HEK293 (cell line): ENCODE data around the gene RUFY2.

Experiments used
- AEBP2 ChIP-seq: fragments of 450-650 bp; formaldehyde crosslinking; IDR thresholded peaks from 2 replicates; pipeline ENCODE4 v1.5.1; 2016; ENCODE audit warnings: missing biosample characterization, missing genetic modification characterization, borderline replicate concordance
- GLIS2 ChIP-seq: fragments of 450-650 bp; formaldehyde crosslinking; IDR thresholded peaks from 2 replicates; pipeline ENCODE4 v1.5.1; 2016; ENCODE audit warnings: missing biosample characterization, missing genetic modification characterization
- HOXC10 ChIP-seq: sonication (generic); formaldehyde crosslinking; IDR thresholded peaks from 2 replicates; pipeline ENCODE4 v1.8.1; 2023; ENCODE audit warnings: mild to moderate bottlenecking, missing genetic modification reagents
- INSM2 ChIP-seq: fragments of 450-650 bp; formaldehyde crosslinking; IDR thresholded peaks from 2 replicates; pipeline ENCODE4 v1.5.1; 2016; ENCODE audit warnings: missing biosample characterization, missing genetic modification characterization
- PRDM4 ChIP-seq: fragments of 450-650 bp; formaldehyde crosslinking; IDR thresholded peaks from 2 replicates; pipeline ENCODE4 v1.5.1; 2017; ENCODE audit warnings: missing biosample characterization, missing genetic modification characterization
- REST ChIP-seq: fragments of 450-650 bp; formaldehyde crosslinking; IDR thresholded peaks from 2 replicates; pipeline ENCODE4 v1.5.1; 2016; ENCODE audit warnings: missing biosample characterization, missing genetic modification characterization
- SETDB1 ChIP-seq: IDR thresholded peaks from one replicate; pipeline ENCODE4 v1.6.1; 2017; ENCODE audit warnings: mild to moderate bottlenecking, low read length, moderate library complexity, mixed read lengths; ENCODE audit not compliant: insufficient read length
- ZBTB17 ChIP-seq: fragments of 450-650 bp; formaldehyde crosslinking; IDR thresholded peaks from 2 replicates; pipeline ENCODE4 v1.5.1; 2016; ENCODE audit warnings: missing biosample characterization, missing genetic modification characterization
- ZNF114 ChIP-seq: fragments of 450-650 bp; formaldehyde crosslinking; IDR thresholded peaks from 2 replicates; pipeline ENCODE4 v1.5.0; 2017; ENCODE audit warnings: missing biosample characterization, missing genetic modification characterization
- ZNF133 ChIP-seq: fragments of 450-650 bp; formaldehyde crosslinking; IDR thresholded peaks from 2 replicates; pipeline ENCODE4 v1.5.1; 2016; ENCODE audit warnings: missing biosample characterization, missing genetic modification characterization
- ZNF157 ChIP-seq: fragments of 450-650 bp; formaldehyde crosslinking; IDR thresholded peaks from 2 replicates; pipeline ENCODE4 v1.5.1; 2016; ENCODE audit warnings: missing biosample characterization, missing genetic modification characterization
- ZNF174 ChIP-seq: fragments of 450-650 bp; formaldehyde crosslinking; IDR thresholded peaks from 2 replicates; pipeline ENCODE4 v1.5.0; 2017; ENCODE audit warnings: missing biosample characterization, mild to moderate bottlenecking, missing genetic modification characterization
- ZNF2 ChIP-seq: fragments of 450-650 bp; formaldehyde crosslinking; IDR thresholded peaks from 2 replicates; pipeline ENCODE4 v1.5.1; 2016; ENCODE audit warnings: missing biosample characterization, missing genetic modification characterization
- ZNF239 ChIP-seq: fragments of 450-650 bp; formaldehyde crosslinking; IDR thresholded peaks from 2 replicates; pipeline ENCODE4 v1.5.1; 2016; ENCODE audit warnings: missing biosample characterization, missing genetic modification characterization
- ZNF266 ChIP-seq: fragments of 450-650 bp; formaldehyde crosslinking; IDR thresholded peaks from 2 replicates; pipeline ENCODE4 v1.5.1; 2016; ENCODE audit warnings: missing biosample characterization, missing genetic modification characterization, low read depth
- ZNF311 ChIP-seq: fragments of 450-650 bp; formaldehyde crosslinking; IDR thresholded peaks from 2 replicates; pipeline ENCODE4 v1.5.1; 2017; ENCODE audit warnings: missing biosample characterization, missing genetic modification characterization, borderline replicate concordance
- ZNF324 ChIP-seq: fragments of 450-650 bp; formaldehyde crosslinking; IDR thresholded peaks from 2 replicates; pipeline ENCODE4 v1.5.1; 2016; ENCODE audit warnings: missing biosample characterization, missing genetic modification characterization
- ZNF449 ChIP-seq: fragments of 450-650 bp; formaldehyde crosslinking; IDR thresholded peaks from 2 replicates; pipeline ENCODE4 v1.5.1; 2017; ENCODE audit warnings: missing biosample characterization, mild to moderate bottlenecking, missing genetic modification characterization, moderate library complexity
- ZNF48 ChIP-seq: fragments of 450-650 bp; formaldehyde crosslinking; IDR thresholded peaks from 2 replicates; pipeline ENCODE4 v1.5.1; 2016; ENCODE audit warnings: missing biosample characterization, missing genetic modification characterization
- ZNF510 ChIP-seq: fragments of 450-650 bp; formaldehyde crosslinking; IDR thresholded peaks from 2 replicates; pipeline ENCODE4 v1.5.1; 2018; ENCODE audit warnings: mild to moderate bottlenecking, missing genetic modification characterization, missing biosample characterization; ENCODE audit not compliant: insufficient replicate concordance
- ZNF521 ChIP-seq: fragments of 450-650 bp; formaldehyde crosslinking; IDR thresholded peaks from 2 replicates; pipeline ENCODE4 v1.5.1; 2017; ENCODE audit warnings: missing biosample characterization, mild to moderate bottlenecking, missing genetic modification characterization
- ZNF558 ChIP-seq: fragments of 450-650 bp; formaldehyde crosslinking; IDR thresholded peaks from 2 replicates; pipeline ENCODE4 v1.5.1; 2016; ENCODE audit warnings: missing biosample characterization, missing genetic modification characterization
- ZNF626 ChIP-seq: fragments of 450-650 bp; sonication (Bioruptor Pico); formaldehyde crosslinking; IDR thresholded peaks from 2 replicates; pipeline ENCODE4 v1.5.1; 2018; ENCODE audit warnings: missing biosample characterization, missing genetic modification characterization, inconsistent platforms
- ZNF654 ChIP-seq: fragments of 450-650 bp; formaldehyde crosslinking; IDR thresholded peaks from 2 replicates; pipeline ENCODE4 v1.5.1; 2016; ENCODE audit warnings: low read depth, missing biosample characterization, missing genetic modification characterization
- ZNF660 ChIP-seq: fragments of 450-650 bp; IDR thresholded peaks from 2 replicates; pipeline ENCODE4 v1.5.1; 2018; ENCODE audit warnings: missing biosample characterization, mild to moderate bottlenecking, missing genetic modification characterization
- ZNF704 ChIP-seq: fragments of 450-650 bp; formaldehyde crosslinking; IDR thresholded peaks from 2 replicates; pipeline ENCODE4 v1.5.1; 2016; ENCODE audit warnings: missing biosample characterization, missing genetic modification characterization
- ZNF747 ChIP-seq: fragments of 450-650 bp; formaldehyde crosslinking; IDR thresholded peaks from 2 replicates; pipeline ENCODE4 v1.5.1; 2016; ENCODE audit warnings: missing biosample characterization, missing genetic modification characterization

The RUFY2 gene

GRCh38 chr10:68406111-68406814 lies 814 bp downstream of the RUFY2 start (continued):
- TF ChIP-seq AEBP2 (no peak), PRDM4 (tag by site-specific recombination) (no peak), ZNF2 (tag by site-specific recombination) (no peak), ZNF133 (tag by site-specific recombination) (no peak), ZNF747 (tag by site-specific recombination) (no peak), ZNF510 (tag by site-specific recombination) (no peak), ZNF239 (no peak), ZBTB17 (tag by site-specific recombination) (peak; percentile 65), INSM2 (tag by site-specific recombination) (no peak), ZNF521 (tag by site-specific recombination) (no peak), ZNF311 (tag by site-specific recombination) (no peak), ZNF449 (no peak), ZNF324 (no peak), ZNF558 (tag by site-specific recombination) (no peak), ZNF48 (tag by site-specific recombination) (no peak), GLIS2 (peak; percentile 100), ZNF174 (tag by site-specific recombination) (no peak), REST (tag by site-specific recombination) (peak; percentile 69; the same call in 1 of the 2 replicates), SETDB1 (no peak), ZNF626 (tag by site-specific recombination) (no peak), HOXC10 (no peak), ZNF266 (tag by site-specific recombination) (no peak), ZNF114 (tag by site-specific recombination) (no peak), ZNF157 (no peak), ZNF704 (tag by site-specific recombination) (no peak), ZNF654 (tag by site-specific recombination) (no peak), ZNF660 (tag by site-specific recombination) (0 out of 2 replicates have a peak, but pooled peaks have one; percentile 6)
